ENCODE results near the gene IRX6. TPM values are rescaled to one million over a fixed set of nuclear protein-coding genes. Genes with fewer than 3 reads are reported as not detected.

Gene IRX6
- total and polyA plus RNA-seq, 2 of the 13 experiments (the other 11 are each of a cell fraction or from before 2014, with no cell fraction given), result not detected

GRCh38 chr16:55372792-55373488 lies 48.9 kb downstream of the IRX6 start:
- no peaks in the 10 kb centered on the region for H3K9me3 ChIP-seq (ENCODE audit: low read length)
- H3K27me3 ChIP-seq (ENCODE audit: control insufficient read depth in 1 of 2, insufficient read depth in 2 of 2, low read length in 2 of 2), result peaks cover 0 to 51% of the 10 kb centered on the region in 2 experiments; a peak in 3 of 5 replicates
- intact Hi-C loops (cut with micrococcal nuclease; ENCODE audit: unreplicated experiment), result no loop called here
- FAIRE-seq (no peak), DNase-seq (ENCODE audit: low spot score) (no peak), ATAC-seq (no peak)
- no peak overlapping the region for H2AFZ ChIP-seq (ENCODE audit: low read length)
- BruUV-seq (replicated peaks), result no TSS peak
- H3K36me3 ChIP-seq (replicated peaks in 1 of 2; ENCODE audit: control insufficient read depth in 1 of 2, insufficient read depth in 2 of 2, low read length in 2 of 2), result no peaks in the 10 kb centered on the region
- no peak overlapping the region for H3K4me2 ChIP-seq (ENCODE audit: low read depth, low read length)
- WGBS (ENCODE audit: low lambda C conversion rate), result 47% methylated on average over 12 of the region's 12 CpGs
- TF ChIP-seq, protein P1, sequence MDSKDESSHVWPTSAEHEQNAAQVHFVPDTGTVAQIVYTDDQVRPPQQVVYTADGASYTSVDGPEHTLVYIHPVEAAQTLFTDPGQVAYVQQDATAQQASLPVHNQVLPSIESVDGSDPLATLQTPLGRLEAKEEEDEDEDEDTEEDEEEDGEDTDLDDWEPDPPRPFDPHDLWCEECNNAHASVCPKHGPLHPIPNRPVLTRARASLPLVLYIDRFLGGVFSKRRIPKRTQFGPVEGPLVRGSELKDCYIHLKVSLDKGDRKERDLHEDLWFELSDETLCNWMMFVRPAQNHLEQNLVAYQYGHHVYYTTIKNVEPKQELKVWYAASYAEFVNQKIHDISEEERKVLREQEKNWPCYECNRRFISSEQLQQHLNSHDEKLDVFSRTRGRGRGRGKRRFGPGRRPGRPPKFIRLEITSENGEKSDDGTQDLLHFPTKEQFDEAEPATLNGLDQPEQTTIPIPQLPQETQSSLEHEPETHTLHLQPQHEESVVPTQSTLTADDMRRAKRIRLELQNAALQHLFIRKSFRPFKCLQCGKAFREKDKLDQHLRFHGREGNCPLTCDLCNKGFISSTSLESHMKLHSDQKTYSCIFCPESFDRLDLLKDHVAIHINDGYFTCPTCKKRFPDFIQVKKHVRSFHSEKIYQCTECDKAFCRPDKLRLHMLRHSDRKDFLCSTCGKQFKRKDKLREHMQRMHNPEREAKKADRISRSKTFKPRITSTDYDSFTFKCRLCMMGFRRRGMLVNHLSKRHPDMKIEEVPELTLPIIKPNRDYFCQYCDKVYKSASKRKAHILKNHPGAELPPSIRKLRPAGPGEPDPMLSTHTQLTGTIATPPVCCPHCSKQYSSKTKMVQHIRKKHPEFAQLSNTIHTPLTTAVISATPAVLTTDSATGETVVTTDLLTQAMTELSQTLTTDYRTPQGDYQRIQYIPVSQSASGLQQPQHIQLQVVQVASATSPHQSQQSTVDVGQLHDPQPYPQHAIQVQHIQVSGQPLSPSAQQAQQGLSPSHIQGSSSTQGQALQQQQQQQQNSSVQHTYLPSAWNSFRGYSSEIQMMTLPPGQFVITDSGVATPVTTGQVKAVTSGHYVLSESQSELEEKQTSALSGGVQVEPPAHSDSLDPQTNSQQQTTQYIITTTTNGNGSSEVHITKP (CRISPR knock-in tag; IDR thresholded peaks at IDR 0.05; ENCODE audit: low read depth), result no peak
- TF ChIP-seq RAD51 (IDR thresholded peaks at IDR 0.05; ENCODE audit: borderline replicate concordance) (no peak), CEBPB (IDR thresholded peaks at IDR 0.05; ENCODE audit: borderline replicate concordance, low read depth, low read length) (no peak), ZNF776 (CRISPR knock-in tag; IDR thresholded peaks at IDR 0.05) (no peak), SRSF1 (optimal IDR thresholded peaks at IDR 0.05; ENCODE audit: low read depth, low read length) (no peak), ZNF17 (CRISPR knock-in tag; IDR thresholded peaks at IDR 0.05) (no peak), ZXDC (CRISPR knock-in tag; IDR thresholded peaks at IDR 0.05) (no peak), GABPA (IDR thresholded peaks at IDR 0.05; ENCODE audit: low read depth, low read length) (no peak), GABPA (CRISPR knock-in tag; IDR thresholded peaks at IDR 0.05; ENCODE audit: low read depth) (no peak), SMAD1 (CRISPR knock-in tag; IDR thresholded peaks at IDR 0.05; ENCODE audit: borderline replicate concordance, low read depth) (no peak), RBM22 (optimal IDR thresholded peaks at IDR 0.05; ENCODE audit: low read length) (no peak), ZBTB7A (CRISPR knock-in tag; IDR thresholded peaks at IDR 0.05) (no peak), ZNF781 (CRISPR knock-in tag; IDR thresholded peaks at IDR 0.05; ENCODE audit: borderline replicate concordance, not compliant biosample characterization) (no peak), ZSCAN25 (CRISPR knock-in tag; IDR thresholded peaks at IDR 0.05) (no peak), SATB2 (CRISPR knock-in tag; IDR thresholded peaks at IDR 0.05) (no peak)
- TF ChIP-seq, protein P2, sequence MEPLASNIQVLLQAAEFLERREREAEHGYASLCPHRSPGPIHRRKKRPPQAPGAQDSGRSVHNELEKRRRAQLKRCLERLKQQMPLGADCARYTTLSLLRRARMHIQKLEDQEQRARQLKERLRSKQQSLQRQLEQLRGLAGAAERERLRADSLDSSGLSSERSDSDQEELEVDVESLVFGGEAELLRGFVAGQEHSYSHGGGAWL (CRISPR knock-in tag; IDR thresholded peaks at IDR 0.05), result no peak
- no peaks in the 10 kb centered on the region for H3K79me2 ChIP-seq (ENCODE audit: insufficient read depth, low read length)
- POLR2A ChIA-PET, result no interaction called here
- H3K4me1 ChIP-seq (ENCODE audit: insufficient read depth, low read length), result peaks cover 5% of the 10 kb centered on the region
- CTCF ChIA-PET (ENCODE audit: low intra/inter-chr PET ratio, low total read pairs), result no interaction called here
- no peaks in the 10 kb centered on the region for H4K20me1 ChIP-seq (ENCODE audit: insufficient read depth, low read length)
- no peak overlapping the region for H3K4me3 ChIP-seq (replicated peaks in 1 of 3; ENCODE audit: insufficient read depth in 1 of 3, low read depth in 2 of 3, low read length in 3 of 3)
- in situ Hi-C loops (cut with HindIII; ENCODE audit: extremely low pct_ligation_motif_present, low pct_unique_long_range_greater_than_20kb), result no loop called here
- H3K27ac ChIP-seq (ENCODE audit: extremely low read length, insufficient read depth, low read length), result no peak overlapping the region
- H3K9ac ChIP-seq (ENCODE audit: insufficient read depth, low read depth, low read length), result no peak overlapping the region

Measured in HepG2 (cell line).